ENCODE measurements around the gene ELOVL3.

The ELOVL3 gene

DNA sequence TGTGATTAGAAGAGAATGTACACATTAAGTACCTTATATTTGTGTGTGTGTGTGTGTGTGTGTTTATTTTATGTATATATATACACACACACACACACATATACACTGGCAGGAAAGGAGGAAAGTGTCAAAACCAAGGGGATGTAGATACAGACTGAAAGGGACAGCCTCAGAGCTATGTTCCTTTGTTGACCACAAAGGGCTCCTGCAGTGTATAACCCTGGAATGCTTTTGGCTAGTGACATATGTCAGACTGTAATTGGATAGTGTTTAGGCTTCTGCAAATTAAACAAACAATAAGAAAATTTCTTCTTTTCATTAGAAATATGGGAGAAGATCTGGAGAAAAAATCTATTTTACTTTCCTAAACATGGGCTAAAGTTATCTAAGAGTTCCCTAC, 35.1 kb downstream of the ELOVL3 start:
- DNase-seq = no peak

DNA sequence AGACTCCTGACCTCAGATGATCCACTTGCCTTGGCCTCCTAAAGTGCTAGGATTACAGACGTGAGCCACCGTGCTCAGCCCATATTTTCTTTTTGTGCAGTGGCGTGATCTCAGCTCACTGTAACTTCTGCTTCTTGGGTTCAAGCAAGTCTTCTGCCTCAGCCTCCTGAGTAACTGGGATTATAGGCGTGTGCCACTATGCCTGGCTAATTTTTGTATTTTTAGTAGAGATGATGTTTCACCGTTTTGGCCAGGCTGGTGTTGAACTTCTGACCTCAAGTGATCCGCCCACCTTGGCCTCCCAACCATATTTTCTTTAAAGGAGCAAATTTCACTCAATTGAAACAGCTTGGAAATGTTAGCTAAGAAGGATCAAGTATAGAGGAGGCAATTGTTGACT, 35.7 kb downstream of the ELOVL3 start:
- no peak for DNase-seq

DNA sequence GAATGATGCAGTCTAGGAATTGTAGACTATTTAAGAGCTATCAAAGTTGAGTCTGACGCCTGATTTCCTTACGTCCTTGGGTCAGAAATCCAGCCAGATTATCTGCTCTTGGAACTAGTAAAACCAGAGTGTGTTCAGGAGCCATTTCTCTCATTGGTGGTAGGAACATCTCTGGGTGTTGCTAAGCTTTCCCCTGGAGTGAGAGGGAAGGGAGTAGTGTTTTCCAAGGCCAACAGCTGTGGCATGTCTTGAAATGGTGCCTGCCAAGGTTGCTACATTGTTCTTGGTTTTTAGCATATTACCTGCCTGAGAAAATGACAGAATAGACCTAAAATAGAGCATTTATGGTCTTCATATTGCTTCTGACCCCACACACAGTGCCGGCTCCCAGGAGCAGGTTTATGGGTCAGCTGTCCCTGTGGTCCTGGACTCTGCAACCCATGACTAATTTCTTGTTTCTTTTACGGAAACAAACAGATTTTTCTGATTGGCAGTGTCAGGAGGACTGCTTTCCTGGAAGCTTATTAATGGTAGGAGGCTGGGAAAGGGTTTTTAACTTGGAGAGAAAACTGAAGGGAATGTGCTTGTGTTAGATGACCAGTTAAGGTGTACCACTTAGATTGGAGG, 36.8 kb downstream of the ELOVL3 start:
- DNase-seq = no peak

DNA sequence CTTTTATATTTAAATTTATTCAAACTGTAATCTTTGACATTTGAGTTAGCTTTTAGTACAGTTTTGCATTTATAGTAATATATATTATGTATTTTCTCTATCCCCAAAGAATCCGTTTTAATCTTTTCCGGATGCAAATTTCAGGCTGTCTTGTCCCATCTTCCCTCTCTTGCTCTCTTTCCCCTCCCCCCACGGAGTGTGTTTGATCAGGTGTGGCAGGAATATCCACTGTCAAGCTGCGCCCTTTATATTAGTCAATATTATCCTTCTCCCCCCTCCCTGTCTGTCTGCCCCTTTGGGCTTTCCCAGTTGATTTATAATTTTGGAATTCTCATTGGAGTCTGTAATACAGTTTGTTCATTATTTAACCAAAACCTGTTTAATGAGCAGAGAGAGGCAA, 38.3 kb downstream of the ELOVL3 start:
- no peak for DNase-seq

DNA sequence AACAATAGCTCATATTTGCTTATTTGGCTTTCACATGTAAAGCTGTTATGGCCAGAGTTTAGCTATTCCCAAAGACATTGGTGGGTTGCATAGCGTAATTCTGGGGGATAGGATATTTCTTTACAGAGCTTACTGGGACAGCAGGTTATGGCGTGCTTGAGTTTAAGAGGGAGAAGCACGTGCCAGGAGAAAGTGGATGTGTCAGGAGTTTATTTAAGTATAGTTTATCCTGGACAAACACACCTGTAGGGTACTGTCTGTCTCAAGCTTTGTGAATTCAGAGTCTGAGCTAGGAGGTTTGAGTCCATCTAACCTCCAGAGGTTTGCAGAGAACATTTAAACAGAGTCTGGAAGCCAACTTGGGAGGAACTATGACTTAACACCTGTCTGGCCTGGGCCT, 40.6 kb downstream of the ELOVL3 start:
- no peak for DNase-seq

DNA sequence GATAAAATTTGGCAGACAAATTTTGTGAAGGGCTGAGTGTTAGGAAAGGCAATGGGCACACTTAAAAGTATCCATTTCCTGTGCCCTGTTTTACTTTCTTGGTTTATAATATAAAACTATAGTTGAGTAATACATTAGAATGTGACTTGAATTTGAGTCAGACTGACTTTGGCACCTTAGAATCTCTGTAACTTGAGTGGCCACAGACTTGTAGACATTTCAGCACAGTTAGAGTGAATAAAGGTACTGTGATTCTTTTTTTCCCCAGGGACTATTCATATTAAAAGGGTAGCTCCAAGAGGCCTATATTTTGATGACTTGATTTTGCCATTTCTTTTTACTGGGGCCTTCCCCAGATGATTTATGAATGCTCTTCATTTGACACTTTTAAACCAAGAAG, 41.6 kb downstream of the ELOVL3 start:
- DNase-seq = no peak

DNA sequence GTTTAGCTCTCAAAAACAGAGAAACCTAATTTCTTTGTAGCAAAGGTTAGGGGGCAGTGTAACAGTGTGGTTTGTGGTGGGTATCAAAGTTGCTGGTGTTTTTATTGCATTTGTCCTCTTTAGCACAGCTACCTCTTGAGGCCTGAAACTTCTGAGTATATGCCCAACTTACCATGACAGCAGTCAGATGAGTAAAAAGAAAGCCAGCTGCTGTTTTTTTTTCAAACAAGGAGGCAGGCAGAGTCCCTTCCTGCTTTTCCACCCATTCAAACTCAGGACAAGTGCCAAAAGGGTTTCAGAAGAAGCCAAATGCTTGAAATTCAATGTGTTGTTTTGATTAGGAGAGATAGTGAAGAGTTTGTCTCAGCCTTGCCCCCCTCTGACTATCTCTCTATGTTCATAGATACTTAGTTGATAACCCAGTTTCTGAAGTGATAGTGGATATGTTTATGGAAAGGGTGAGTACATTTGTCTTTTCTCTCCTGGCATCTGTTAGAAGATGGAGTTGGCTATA, 42.3 kb downstream of the ELOVL3 start:
- no peak for DNase-seq

DNA sequence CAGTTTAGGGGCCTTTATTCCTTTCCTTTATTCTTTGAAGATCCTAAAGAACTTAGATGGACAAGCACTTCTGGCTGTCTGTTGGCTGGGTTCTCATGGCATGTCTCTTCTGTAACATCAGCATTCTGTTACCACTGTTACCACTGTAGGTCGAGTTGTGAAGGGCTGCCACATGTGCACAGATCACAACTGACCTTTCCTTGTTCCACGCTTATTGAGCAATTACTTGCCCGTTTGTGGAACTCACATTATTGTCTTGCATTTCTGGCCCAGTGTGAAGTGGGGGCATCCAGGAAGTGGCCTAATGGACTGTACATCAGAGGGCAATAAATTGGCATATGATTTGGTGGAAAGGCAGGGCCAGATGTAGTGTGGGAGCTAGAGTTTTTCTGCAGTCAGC, 42.9 kb downstream of the ELOVL3 start:
- no peak for DNase-seq

DNA sequence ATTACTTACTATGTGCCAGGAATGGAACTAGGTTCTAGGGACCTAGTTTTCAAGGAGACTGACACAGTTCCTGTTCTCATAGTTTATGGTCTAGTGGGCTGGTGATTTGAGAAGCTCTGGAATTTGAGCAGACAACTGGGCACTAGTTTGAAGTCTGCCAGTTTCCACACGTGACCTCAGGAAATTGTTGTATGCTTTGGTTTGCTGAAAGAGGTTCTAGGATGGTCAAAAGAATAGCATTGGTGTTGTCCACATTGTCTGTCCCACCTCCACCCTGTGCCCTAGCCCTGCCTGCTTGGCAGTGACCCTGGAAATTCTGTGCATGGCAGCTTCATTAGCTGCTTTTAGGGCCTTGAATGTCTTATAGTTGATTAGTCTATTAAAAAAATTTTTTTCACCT, 48.0 kb downstream of the ELOVL3 start:
- DNase-seq = no peak

DNA sequence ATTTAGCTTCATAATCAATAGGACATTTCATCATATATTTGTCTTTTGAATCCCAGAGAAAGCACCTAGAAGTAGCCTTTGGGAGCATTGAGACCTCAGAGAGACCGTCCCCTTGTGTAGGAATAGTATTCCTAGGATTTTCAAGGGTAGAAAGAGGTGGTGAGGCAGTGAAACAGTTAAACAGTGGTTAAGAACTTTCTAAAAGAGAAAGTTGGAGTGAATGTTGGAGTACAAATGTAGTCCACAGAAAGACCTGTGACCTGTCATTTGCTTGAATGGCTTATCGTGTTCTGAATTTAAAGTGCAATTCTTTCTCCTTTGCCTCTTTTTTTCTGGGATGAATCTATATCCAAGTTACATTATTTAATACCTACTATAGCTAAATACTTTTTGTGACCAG, 49.2 kb downstream of the ELOVL3 start:
- no peak for DNase-seq

DNA sequence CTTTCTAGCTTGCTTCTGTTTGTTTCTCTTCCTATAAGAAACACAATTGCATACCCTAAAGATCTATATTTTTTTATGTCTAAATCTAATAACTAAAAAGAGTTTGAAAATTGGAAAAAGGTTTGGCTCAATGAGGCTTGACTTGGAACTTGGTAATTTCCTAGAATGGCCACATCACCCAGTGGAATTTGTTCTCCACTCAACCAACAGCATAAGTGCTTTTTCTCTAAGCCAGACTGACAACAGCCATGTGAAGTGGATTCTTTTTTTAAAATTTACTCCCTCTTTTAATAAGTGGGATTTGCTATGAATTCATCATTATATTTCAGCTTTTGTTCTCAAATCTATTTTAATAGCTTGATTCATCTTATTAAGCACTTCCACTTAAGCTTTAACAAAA, 53.0 kb downstream of the ELOVL3 start:
- DNase-seq = no peak

Measured in NCI-H1048 (cell line).